PC-9 (cell line): Measurements from ENCODE around the gene GPLD1. TPM values are rescaled to one million over a fixed set of nuclear protein-coding genes. Genes with fewer than 3 reads are reported as not detected.

Experiments used
- BruUV-seq: library from RNA; stranded (reverse); fragments of 400-500 nt; replicated peaks from 2 replicates; lab custom pipeline; 2021; lab: Mats Ljungman, UMichigan
- CTCF ChIA-PET: fragments of 300-600 bp; sonication (Branson Sonifier 250); formaldehyde crosslinking; loops from one replicate; lab custom pipeline; 2022; ENCODE audit warnings: antibody characterized with exemption; lab: Charles Lee
- POLR2A ChIA-PET: fragments of 300-600 bp; sonication (Branson Sonifier 250); formaldehyde crosslinking; loops from one replicate; lab custom pipeline; 2022; ENCODE audit warnings: antibody characterized with exemption; ENCODE audit not compliant: unreplicated experiment; lab: Charles Lee
- DNase-seq, 2 experiments: peaks; one replicate each; pipeline versions ENCODE4 v3.0.0 to v3.0.0-alpha.2; 2015 to 2022; ENCODE audit warnings: mixed read lengths in 1 of 2
- H2AFZ ChIP-seq: fragments of 200-600 bp; sonication (generic); 2 replicates; pipeline ENCODE4 v1.8.1; 2017; ENCODE audit warnings: antibody characterized with exemption
- H3F3A ChIP-seq: fragments of 200-600 bp; sonication (generic); 2 replicates; pipeline ENCODE4 v1.8.1; 2017; ENCODE audit warnings: antibody characterized with exemption, mild to moderate bottlenecking, low read depth; ENCODE audit not compliant: insufficient read depth
- H3K27ac ChIP-seq: fragments of 200-600 bp; sonication (generic); 2 replicates; pipeline ENCODE4 v1.6.1; 2016; ENCODE audit warnings: mixed run types
- H3K27me3 ChIP-seq: fragments of 200-600 bp; sonication (generic); 2 replicates; pipeline ENCODE4 v1.6.1; 2016; ENCODE audit warnings: low read depth, mixed run types; ENCODE audit not compliant: insufficient read depth
- H3K36me3 ChIP-seq: fragments of 200-600 bp; sonication (generic); 2 replicates; pipeline ENCODE4 v1.6.1; 2016; ENCODE audit warnings: low read depth, mixed run types
- H3K4me1 ChIP-seq: fragments of 200-600 bp; sonication (generic); replicated peaks from 2 replicates; pipeline ENCODE4 v1.6.1; 2016; ENCODE audit warnings: mixed run types; ENCODE audit not compliant: insufficient read depth
- H3K4me2 ChIP-seq: fragments of 200-600 bp; sonication (generic); 2 replicates; pipeline ENCODE4 v1.6.1; 2017; ENCODE audit warnings: mixed run types
- H3K4me3 ChIP-seq: fragments of 200-600 bp; sonication (generic); 2 replicates; pipeline ENCODE4 v1.6.1; 2016; ENCODE audit warnings: mixed run types
- H3K79me2 ChIP-seq: fragments of 200-600 bp; sonication (generic); 2 replicates; pipeline ENCODE4 v1.6.1; 2017; ENCODE audit warnings: low read depth, mixed run types
- H3K9me2 ChIP-seq: fragments of 200-600 bp; sonication (generic); 2 replicates; pipeline ENCODE4 v1.8.1; 2017; ENCODE audit warnings: mild to moderate bottlenecking; ENCODE audit not compliant: insufficient read depth
- H3K9me3 ChIP-seq: fragments of 200-600 bp; sonication (generic); 2 replicates; pipeline ENCODE4 v1.8.1; 2016; ENCODE audit warnings: low read depth; ENCODE audit not compliant: insufficient read depth
- H4K20me1 ChIP-seq: fragments of 200-600 bp; sonication (generic); 2 replicates; pipeline ENCODE4 v1.8.1; 2017; ENCODE audit not compliant: insufficient read depth
- EZH2 ChIP-seq: fragments of 200-600 bp; sonication (generic); IDR thresholded peaks from 2 replicates; pipeline ENCODE4 v1.8.0; 2017; ENCODE audit warnings: antibody characterized with exemption, low read depth
- intact Hi-C: fragments of 100-400 bp; cut with micrococcal nuclease; formaldehyde crosslinking; loops from one replicate; pipeline ENCODE4 v1.10.0; 2022; ENCODE audit not compliant: unreplicated experiment
- total RNA-seq: library from RNA; stranded (reverse); gene quantifications from 2 replicates; pipeline ENCODE4 v1.2.3, GENCODE V29; 2021
- TF ChIP-seq, protein P1 (sequence below): fragments of 200-600 bp; sonication (generic); conservative IDR thresholded peaks from 2 replicates; pipeline ENCODE4 v1.6.1; 2017; ENCODE audit warnings: mixed run types, antibody characterized with exemption, mild to moderate bottlenecking, moderate library complexity

The GPLD1 gene
- total RNA-seq, 1 experiment from 2014 or later: 2.0 TPM

- TF ChIP-seq, protein P1, sequence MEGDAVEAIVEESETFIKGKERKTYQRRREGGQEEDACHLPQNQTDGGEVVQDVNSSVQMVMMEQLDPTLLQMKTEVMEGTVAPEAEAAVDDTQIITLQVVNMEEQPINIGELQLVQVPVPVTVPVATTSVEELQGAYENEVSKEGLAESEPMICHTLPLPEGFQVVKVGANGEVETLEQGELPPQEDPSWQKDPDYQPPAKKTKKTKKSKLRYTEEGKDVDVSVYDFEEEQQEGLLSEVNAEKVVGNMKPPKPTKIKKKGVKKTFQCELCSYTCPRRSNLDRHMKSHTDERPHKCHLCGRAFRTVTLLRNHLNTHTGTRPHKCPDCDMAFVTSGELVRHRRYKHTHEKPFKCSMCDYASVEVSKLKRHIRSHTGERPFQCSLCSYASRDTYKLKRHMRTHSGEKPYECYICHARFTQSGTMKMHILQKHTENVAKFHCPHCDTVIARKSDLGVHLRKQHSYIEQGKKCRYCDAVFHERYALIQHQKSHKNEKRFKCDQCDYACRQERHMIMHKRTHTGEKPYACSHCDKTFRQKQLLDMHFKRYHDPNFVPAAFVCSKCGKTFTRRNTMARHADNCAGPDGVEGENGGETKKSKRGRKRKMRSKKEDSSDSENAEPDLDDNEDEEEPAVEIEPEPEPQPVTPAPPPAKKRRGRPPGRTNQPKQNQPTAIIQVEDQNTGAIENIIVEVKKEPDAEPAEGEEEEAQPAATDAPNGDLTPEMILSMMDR: no peak
- TF ChIP-seq EZH2: no peak
- H3K4me3 ChIP-seq: no peak overlapping the region
- BruUV-seq: no TSS peak
- no peak overlapping the region for H3K27ac ChIP-seq
- H3K79me2 ChIP-seq: no peaks in the 10 kb centered on the region
- intact Hi-C loops: no loop called here
- peaks cover 12% of the 10 kb centered on the region for H3K4me1 ChIP-seq
- H3K27me3 ChIP-seq: no peaks in the 10 kb centered on the region
- H2AFZ ChIP-seq: no peak overlapping the region
- H3K4me2 ChIP-seq: no peak overlapping the region
- no peaks in the 10 kb centered on the region for H3F3A ChIP-seq
- no peaks in the 10 kb centered on the region for H3K36me3 ChIP-seq
- peaks cover 4% of the 10 kb centered on the region; the same call in 1 of the 2 replicates for H3K9me3 ChIP-seq
- no peak for DNase-seq
- CTCF ChIA-PET: interaction anchor here (1.0 kb wide), 1 partner anchor 108 kb away, joined by 3 read pairs; no protein-coding TSS in a partner anchor
- H4K20me1 ChIP-seq: no peaks in the 10 kb centered on the region
- no peaks in the 10 kb centered on the region for H3K9me2 ChIP-seq
- POLR2A ChIA-PET: no interaction called here
Measured at GRCh38 chr6:24391756-24392405, 97.5 kb downstream of the GPLD1 start.

- POLR2A ChIA-PET: interaction anchor here (0.7 kb wide), 1 partner anchor 11 kb away, joined by 6 read pairs; no protein-coding TSS in a partner anchor
- Histone ChIP-seq H3K27me3 (no peaks in the 10 kb centered on the region), H2AFZ (no peak overlapping the region), H3K79me2 (no peaks in the 10 kb centered on the region), H4K20me1 (no peaks in the 10 kb centered on the region), H3K9me2 (no peaks in the 10 kb centered on the region), H3K27ac (no peak overlapping the region), H3K4me1 (peaks cover 12% of the 10 kb centered on the region), H3K36me3 (no peaks in the 10 kb centered on the region), H3K4me2 (no peak overlapping the region), H3K4me3 (no peak overlapping the region), H3F3A (no peaks in the 10 kb centered on the region), H3K9me3 (no peaks in the 10 kb centered on the region)
- TF ChIP-seq EZH2: no peak
- TF ChIP-seq, protein P1: no peak
- intact Hi-C loops: no loop called here
- CTCF ChIA-PET: no interaction called here
- BruUV-seq: no TSS peak
- DNase-seq: no peak
Measured at GRCh38 chr6:24391208-24391607, 98.2 kb downstream of the GPLD1 start.

DNA sequence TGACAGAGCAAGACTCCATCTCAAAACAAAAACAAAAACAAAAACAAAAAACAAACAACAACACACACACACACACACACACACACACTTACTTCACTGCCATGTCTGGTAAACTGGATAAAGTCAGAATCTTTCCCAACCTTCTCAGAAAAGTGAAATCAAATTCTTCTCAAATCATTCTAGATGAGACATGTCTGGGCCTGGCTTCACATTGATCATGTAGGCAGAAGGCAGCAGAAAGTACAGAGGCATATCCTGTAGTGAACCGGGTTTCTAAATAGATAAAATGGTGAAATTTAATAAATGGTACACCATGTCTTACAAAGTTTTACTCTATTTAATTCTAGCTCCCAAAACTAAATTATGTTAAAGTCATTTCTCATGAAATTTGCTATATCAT lies 101.6 kb downstream of the GPLD1 start:
- no peak for DNase-seq
- H3K79me2 ChIP-seq: no peaks in the 10 kb centered on the region
- no peaks in the 10 kb centered on the region for H3K36me3 ChIP-seq
- intact Hi-C loops: no loop called here
- no peaks in the 10 kb centered on the region; the same call in 1 of the 2 replicates for H3K9me3 ChIP-seq
- ChIA-PET POLR2A (interaction anchor here (0.6 kb wide), 1 partner anchor 56 kb away, joined by 4 read pairs; no protein-coding TSS in a partner anchor), CTCF (interaction anchor here (2.6 kb wide), 1 partner anchor 105 kb away, joined by 62 read pairs; no protein-coding TSS in a partner anchor)
- no TSS peak for BruUV-seq
- H3K4me1 ChIP-seq: no peaks in the 10 kb centered on the region; the same call in 1 of the 2 replicates
- H3K4me2 ChIP-seq: no peak overlapping the region
- no peak overlapping the region for H2AFZ ChIP-seq
- no peak overlapping the region for H3K27ac ChIP-seq
- no peak overlapping the region for H3K4me3 ChIP-seq
- no peaks in the 10 kb centered on the region for H3K27me3 ChIP-seq
- H3F3A ChIP-seq: peaks cover under 1% of the 10 kb centered on the region; the same call in 1 of the 2 replicates
- no peaks in the 10 kb centered on the region for H3K9me2 ChIP-seq
- TF ChIP-seq, protein P1: no peak
- TF ChIP-seq EZH2: no peak
- H4K20me1 ChIP-seq: no peaks in the 10 kb centered on the region
